ENCODE data around the gene ZNF362.

ZNF362 gene

DNA sequence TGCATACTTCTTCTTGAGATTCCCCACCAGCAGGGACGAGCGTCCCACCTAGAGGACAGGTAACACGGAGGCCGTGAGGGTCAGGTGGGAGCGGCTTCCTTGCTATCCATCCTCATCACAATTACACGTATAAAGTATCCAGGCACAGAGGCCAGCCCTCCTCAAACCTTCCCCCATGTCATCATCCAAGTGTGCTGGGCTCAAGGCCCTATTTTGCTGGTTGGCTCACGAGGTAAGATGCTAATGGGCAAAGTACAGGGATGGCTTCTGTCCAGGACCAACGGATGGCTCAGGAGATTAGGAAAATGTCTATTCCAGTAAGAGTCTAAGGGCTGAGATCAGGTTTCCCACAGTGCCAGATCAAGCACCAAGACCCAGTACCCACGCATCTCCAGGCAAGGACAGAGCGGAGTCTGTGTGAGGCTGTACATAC lies 76.1 kb downstream of the ZNF362 start:
- H3K4me3 ChIP-seq (ENCODE audit: low read length): peak overlapping the region; percentile 23
- DNase-seq (ENCODE audit: low read depth): peak; percentile 38
- H3K9me3 ChIP-seq (ENCODE audit: control insufficient read depth, low read length): no peaks in the 10 kb centered on the region
- peak overlapping the region; percentile 80 for H3K9ac ChIP-seq (ENCODE audit: low read length)
- peaks cover 79% of the 10 kb centered on the region for H3K4me1 ChIP-seq (ENCODE audit: control insufficient read depth, insufficient read depth, low read length)
- no peaks in the 10 kb centered on the region for H3K27me3 ChIP-seq (replicated peaks; ENCODE audit: control insufficient read depth, insufficient read depth, low read length)
- peaks cover 71% of the 10 kb centered on the region for H3K36me3 ChIP-seq (ENCODE audit: control insufficient read depth, insufficient read depth, low read length, severe bottlenecking)

DNA sequence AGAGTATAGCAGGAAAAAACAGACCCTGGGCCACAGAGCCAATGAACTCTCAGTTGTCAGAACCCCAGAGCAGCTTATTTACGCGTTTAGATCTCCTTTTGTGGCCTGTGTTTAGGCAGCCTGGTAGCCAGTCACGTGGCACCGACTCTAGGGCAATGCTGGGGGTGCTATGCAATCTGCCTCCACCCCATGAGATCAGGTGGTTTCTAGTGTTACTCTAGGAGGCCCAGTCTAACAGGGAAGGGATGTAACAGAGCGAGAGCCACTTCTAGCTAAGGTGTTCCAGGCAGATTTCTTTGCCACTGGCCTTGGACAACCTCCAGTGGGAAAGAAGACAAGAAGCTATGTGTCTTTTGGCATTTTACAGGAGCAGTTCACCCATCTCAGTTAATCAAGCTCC lies 76.6 kb downstream of the ZNF362 start:
- Histone ChIP-seq H3K9me3 (ENCODE audit: control insufficient read depth, low read length) (no peaks in the 10 kb centered on the region), H3K36me3 (ENCODE audit: control insufficient read depth, insufficient read depth, low read length, severe bottlenecking) (peaks cover 66% of the 10 kb centered on the region), H3K27me3 (replicated peaks; ENCODE audit: control insufficient read depth, insufficient read depth, low read length) (no peaks in the 10 kb centered on the region), H3K4me3 (ENCODE audit: low read length) (peak overlapping the region; percentile 37), H3K4me1 (ENCODE audit: control insufficient read depth, insufficient read depth, low read length) (peaks cover 79% of the 10 kb centered on the region), H3K9ac (ENCODE audit: low read length) (peak overlapping the region; percentile 80)
- no peak for DNase-seq (ENCODE audit: low read depth)

DNA sequence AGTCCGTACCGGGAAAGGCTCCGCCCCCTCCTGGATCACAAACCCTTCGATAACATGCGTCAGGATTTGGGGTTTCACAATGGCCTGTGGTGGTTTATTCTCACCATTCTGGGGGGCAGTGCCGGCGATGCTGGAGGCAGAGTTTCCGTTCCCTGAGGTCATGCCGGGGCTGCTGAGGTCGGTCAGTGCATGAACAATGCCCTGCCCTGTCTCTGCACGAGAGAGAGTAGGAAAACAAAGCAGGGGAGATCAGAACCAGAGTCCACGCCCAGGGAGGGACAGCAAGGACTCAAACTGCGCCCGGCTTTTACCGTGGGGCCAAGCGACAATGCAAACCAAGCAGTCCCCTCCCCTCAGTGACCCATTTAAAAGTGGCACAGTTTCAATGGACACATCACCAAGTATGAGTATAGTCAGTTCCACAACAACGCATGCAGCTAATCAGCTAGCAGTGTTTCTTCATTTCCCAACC lies 77.8 kb downstream of the ZNF362 start:
- H3K36me3 ChIP-seq (ENCODE audit: control insufficient read depth, insufficient read depth, low read length, severe bottlenecking): peaks cover 53% of the 10 kb centered on the region
- H3K27me3 ChIP-seq (replicated peaks; ENCODE audit: control insufficient read depth, insufficient read depth, low read length): no peaks in the 10 kb centered on the region
- H3K9ac ChIP-seq (ENCODE audit: low read length): peak overlapping the region; percentile 80
- H3K9me3 ChIP-seq (ENCODE audit: control insufficient read depth, low read length): no peaks in the 10 kb centered on the region
- DNase-seq (ENCODE audit: low read depth): no peak
- peak overlapping the region; percentile 54 for H3K4me3 ChIP-seq (ENCODE audit: low read length)
- H3K4me1 ChIP-seq (ENCODE audit: control insufficient read depth, insufficient read depth, low read length): peaks cover 79% of the 10 kb centered on the region

GRCh38 chr1:33335020-33335419 lies 78.7 kb downstream of the ZNF362 start:
- H3K9me3 ChIP-seq (ENCODE audit: control insufficient read depth, low read length): no peaks in the 10 kb centered on the region
- H3K36me3 ChIP-seq (ENCODE audit: control insufficient read depth, insufficient read depth, low read length, severe bottlenecking): peaks cover 47% of the 10 kb centered on the region
- H3K4me3 ChIP-seq (ENCODE audit: low read length): peak overlapping the region; percentile 54
- peaks cover 88% of the 10 kb centered on the region for H3K4me1 ChIP-seq (ENCODE audit: control insufficient read depth, insufficient read depth, low read length)
- DNase-seq (ENCODE audit: low read depth): no peak
- H3K27me3 ChIP-seq (replicated peaks; ENCODE audit: control insufficient read depth, insufficient read depth, low read length): no peaks in the 10 kb centered on the region
- H3K9ac ChIP-seq (ENCODE audit: low read length): peak overlapping the region; percentile 80

- H3K27me3 ChIP-seq (replicated peaks; ENCODE audit: control insufficient read depth, insufficient read depth, low read length): no peaks in the 10 kb centered on the region
- DNase-seq (ENCODE audit: low read depth): no peak
- H3K9me3 ChIP-seq (ENCODE audit: control insufficient read depth, low read length): no peaks in the 10 kb centered on the region
- peaks cover 41% of the 10 kb centered on the region for H3K36me3 ChIP-seq (ENCODE audit: control insufficient read depth, insufficient read depth, low read length, severe bottlenecking)
- no peak overlapping the region for H3K4me3 ChIP-seq (ENCODE audit: low read length)
- H3K4me1 ChIP-seq (ENCODE audit: control insufficient read depth, insufficient read depth, low read length): peaks cover 97% of the 10 kb centered on the region
- H3K9ac ChIP-seq (ENCODE audit: low read length): peak overlapping the region; percentile 49
Measured at GRCh38 chr1:33336580-33336979, 80.3 kb downstream of the ZNF362 start.

DNA sequence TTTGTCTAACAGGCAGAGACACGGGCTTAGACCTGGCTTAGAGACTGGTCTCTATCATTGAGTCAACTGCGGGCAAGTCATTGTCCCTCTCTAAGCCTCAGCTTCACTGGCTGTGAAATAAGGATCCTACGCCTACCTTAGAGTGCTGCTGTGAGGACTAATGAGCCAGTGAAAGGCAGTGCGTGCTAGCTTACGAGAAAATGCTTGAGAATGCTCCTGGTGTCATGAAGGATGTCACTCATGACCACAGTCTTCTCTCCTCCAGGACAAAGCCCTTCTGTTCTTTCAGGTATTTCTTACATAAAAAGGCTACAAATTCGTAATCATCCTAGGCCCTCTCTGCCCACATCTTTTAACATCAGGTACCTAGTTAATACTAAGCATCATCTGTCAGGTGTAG lies 81.1 kb downstream of the ZNF362 start:
- Histone ChIP-seq H3K9ac (ENCODE audit: low read length) (peak overlapping the region; percentile 80), H3K36me3 (ENCODE audit: control insufficient read depth, insufficient read depth, low read length, severe bottlenecking) (peaks cover 37% of the 10 kb centered on the region), H3K4me3 (ENCODE audit: low read length) (peak overlapping the region; percentile 57), H3K27me3 (replicated peaks; ENCODE audit: control insufficient read depth, insufficient read depth, low read length) (no peaks in the 10 kb centered on the region), H3K4me1 (ENCODE audit: control insufficient read depth, insufficient read depth, low read length) (peaks cover 97% of the 10 kb centered on the region), H3K9me3 (ENCODE audit: control insufficient read depth, low read length) (no peaks in the 10 kb centered on the region)
- no peak for DNase-seq (ENCODE audit: low read depth)

- DNase-seq (ENCODE audit: low read depth): peak; percentile 69
- Histone ChIP-seq H3K4me1 (ENCODE audit: control insufficient read depth, insufficient read depth, low read length) (peaks cover 97% of the 10 kb centered on the region), H3K9ac (ENCODE audit: low read length) (peak overlapping the region; percentile 80), H3K9me3 (ENCODE audit: control insufficient read depth, low read length) (no peaks in the 10 kb centered on the region), H3K36me3 (ENCODE audit: control insufficient read depth, insufficient read depth, low read length, severe bottlenecking) (peaks cover 39% of the 10 kb centered on the region), H3K27me3 (replicated peaks; ENCODE audit: control insufficient read depth, insufficient read depth, low read length) (no peaks in the 10 kb centered on the region), H3K4me3 (ENCODE audit: low read length) (peak overlapping the region; percentile 57)
Measured at GRCh38 chr1:33338048-33338439, 81.8 kb downstream of the ZNF362 start.

DNA sequence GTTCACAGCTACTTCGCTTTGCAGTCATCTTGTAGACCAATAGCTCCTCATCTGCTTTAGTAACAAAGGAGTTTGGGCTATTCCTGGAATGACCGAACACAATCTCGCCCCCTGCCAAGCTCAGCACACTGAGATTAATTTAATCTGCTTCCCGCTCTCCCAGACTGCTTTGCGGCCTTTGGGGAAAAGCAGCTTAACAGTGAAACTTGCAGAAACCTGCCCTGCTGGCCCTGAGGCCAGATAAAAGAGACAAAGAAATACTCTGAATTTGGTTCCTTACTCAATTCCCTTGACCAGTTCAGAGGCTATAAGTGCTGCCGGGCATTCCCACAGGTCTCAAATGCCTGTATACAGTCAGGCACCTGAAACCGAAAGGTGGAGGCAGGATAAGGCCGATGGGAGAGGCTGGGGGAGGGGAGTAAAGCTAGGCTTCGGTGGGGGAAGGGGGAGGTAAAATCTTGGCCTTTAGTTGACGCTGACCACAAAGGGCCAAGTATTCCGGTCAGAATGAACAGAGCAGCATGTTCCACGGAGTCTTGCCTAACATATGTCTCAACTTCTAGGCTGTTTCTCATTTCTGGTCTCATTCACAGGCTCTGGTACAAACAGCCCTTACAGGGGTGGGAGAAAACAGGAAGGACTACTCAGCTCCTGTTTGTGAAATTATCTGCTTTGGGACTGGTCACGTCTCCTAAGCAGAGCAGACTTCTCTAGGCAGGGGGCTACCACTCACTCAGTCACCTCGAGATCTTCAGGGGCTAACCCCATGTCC lies 82.3 kb downstream of the ZNF362 start:
- Histone ChIP-seq H3K9me3 (ENCODE audit: control insufficient read depth, low read length) (no peaks in the 10 kb centered on the region), H3K9ac (ENCODE audit: low read length) (peak overlapping the region; percentile 80), H3K27me3 (replicated peaks; ENCODE audit: control insufficient read depth, insufficient read depth, low read length) (no peaks in the 10 kb centered on the region), H3K4me3 (ENCODE audit: low read length) (peak overlapping the region; percentile 68), H3K4me1 (ENCODE audit: control insufficient read depth, insufficient read depth, low read length) (peaks cover 96% of the 10 kb centered on the region), H3K36me3 (ENCODE audit: control insufficient read depth, insufficient read depth, low read length, severe bottlenecking) (peaks cover 36% of the 10 kb centered on the region)
- peak; percentile 93 for DNase-seq (ENCODE audit: low read depth)

- Histone ChIP-seq H3K27me3 (replicated peaks; ENCODE audit: control insufficient read depth, insufficient read depth, low read length) (no peaks in the 10 kb centered on the region), H3K9me3 (ENCODE audit: control insufficient read depth, low read length) (no peaks in the 10 kb centered on the region), H3K9ac (ENCODE audit: low read length) (peak overlapping the region; percentile 80), H3K4me3 (ENCODE audit: low read length) (peak overlapping the region; percentile 68), H3K36me3 (ENCODE audit: control insufficient read depth, insufficient read depth, low read length, severe bottlenecking) (peaks cover 42% of the 10 kb centered on the region), H3K4me1 (ENCODE audit: control insufficient read depth, insufficient read depth, low read length) (peaks cover 96% of the 10 kb centered on the region)
- DNase-seq (ENCODE audit: low read depth): peak; percentile 35
Measured at GRCh38 chr1:33339413-33339812, 83.1 kb downstream of the ZNF362 start.

- no peaks in the 10 kb centered on the region for H3K27me3 ChIP-seq (replicated peaks; ENCODE audit: control insufficient read depth, insufficient read depth, low read length)
- peak overlapping the region; percentile 80 for H3K9ac ChIP-seq (ENCODE audit: low read length)
- H3K9me3 ChIP-seq (ENCODE audit: control insufficient read depth, low read length): no peaks in the 10 kb centered on the region
- peaks cover 95% of the 10 kb centered on the region for H3K4me1 ChIP-seq (ENCODE audit: control insufficient read depth, insufficient read depth, low read length)
- peaks cover 37% of the 10 kb centered on the region for H3K36me3 ChIP-seq (ENCODE audit: control insufficient read depth, insufficient read depth, low read length, severe bottlenecking)
- peak overlapping the region; percentile 61 for H3K4me3 ChIP-seq (ENCODE audit: low read length)
- DNase-seq (ENCODE audit: low read depth): no peak
Measured at GRCh38 chr1:33341190-33341589, 84.9 kb downstream of the ZNF362 start.

DNA sequence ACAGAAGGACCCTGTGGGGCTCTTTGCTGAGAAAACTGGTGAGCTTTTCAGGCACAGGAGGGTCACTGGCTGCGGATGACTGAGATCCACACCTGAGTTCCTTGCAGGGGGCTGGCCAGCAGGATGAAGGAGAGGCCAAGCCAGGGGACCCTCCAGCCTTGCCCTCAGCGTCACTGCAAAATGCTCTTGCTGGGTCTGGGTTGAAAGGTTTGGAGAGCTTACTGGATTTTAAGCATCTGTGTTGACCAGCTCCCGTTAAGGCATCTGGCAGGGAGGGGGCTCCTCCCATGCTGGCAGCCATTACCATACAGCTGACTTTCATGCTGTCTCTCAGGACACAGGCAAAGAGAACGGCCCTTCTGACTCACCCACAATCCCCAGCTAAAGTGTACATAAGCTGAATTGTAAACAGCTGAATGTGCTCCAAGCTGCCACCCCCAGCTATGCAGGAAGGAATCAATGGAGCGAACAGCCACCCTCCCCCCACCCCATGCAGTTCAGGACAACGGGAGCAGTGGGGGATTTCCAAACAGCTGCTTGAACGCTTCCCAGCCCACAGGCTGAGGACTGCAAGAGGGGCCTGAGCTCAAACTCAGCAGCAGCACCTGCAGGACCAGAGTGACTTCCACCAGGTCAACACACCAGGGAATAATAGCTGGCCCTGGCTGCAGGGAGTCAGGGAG lies 85.9 kb downstream of the ZNF362 start:
- peaks cover 95% of the 10 kb centered on the region for H3K4me1 ChIP-seq (ENCODE audit: control insufficient read depth, insufficient read depth, low read length)
- DNase-seq (ENCODE audit: low read depth): peak; percentile 95
- no peaks in the 10 kb centered on the region for H3K27me3 ChIP-seq (replicated peaks; ENCODE audit: control insufficient read depth, insufficient read depth, low read length)
- peak overlapping the region; percentile 61 for H3K4me3 ChIP-seq (ENCODE audit: low read length)
- H3K9me3 ChIP-seq (ENCODE audit: control insufficient read depth, low read length): no peaks in the 10 kb centered on the region
- peaks cover 37% of the 10 kb centered on the region for H3K36me3 ChIP-seq (ENCODE audit: control insufficient read depth, insufficient read depth, low read length, severe bottlenecking)
- peak overlapping the region; percentile 80 for H3K9ac ChIP-seq (ENCODE audit: low read length)

Data from adipocyte (in vitro differentiated cells).